Activated T-helper 17 cell treated with anti-CD3 and anti-CD28 coated beads, Interleukin-2, amount 50 U/mL, for 72 hours (primary cell): ENCODE data around the gene REC8. TPM values are rescaled to one million over a fixed set of nuclear protein-coding genes. Genes with fewer than 3 reads are reported as not detected.

ENCODE experiments used
- ATAC-seq: fragments of 150-1000 bp; cut with Tn5 transposase; replicated peaks from 2 replicates; pipeline ENCODE4 v1.10.0; 2021; ENCODE audit warnings: mild to moderate bottlenecking, moderate library complexity
- H3K27ac Mint-ChIP-seq: one replicate; pipeline ENCODE4 v1.8.0; 2022; ENCODE audit warnings: mixed read lengths
- H3K27me3 Mint-ChIP-seq: one replicate; pipeline ENCODE4 v1.8.0; 2022; ENCODE audit warnings: mixed read lengths
- H3K36me3 Mint-ChIP-seq: one replicate; pipeline ENCODE4 v1.8.0; 2022; ENCODE audit warnings: low read depth, mild to moderate bottlenecking, mixed read lengths
- H3K4me1 Mint-ChIP-seq: one replicate; pipeline ENCODE4 v1.8.0; 2022; ENCODE audit warnings: mixed read lengths
- H3K4me3 Mint-ChIP-seq: one replicate; pipeline ENCODE4 v1.8.0; 2022; ENCODE audit warnings: mild to moderate bottlenecking, mixed read lengths
- H3K9me3 Mint-ChIP-seq: one replicate; pipeline ENCODE4 v1.8.0; 2022; ENCODE audit warnings: mixed read lengths
- total RNA-seq, 2 donors: library from RNA; stranded (reverse); gene quantifications; one replicate each; pipeline ENCODE4 v1.2.3, GENCODE V29; 2022

The REC8 gene
- total RNA-seq, 2 donors from 2014 or later = 35.7 to 58.8 TPM

- H3K4me3 Mint-ChIP-seq = peak overlapping the region; percentile 86
- no peaks in the 10 kb centered on the region for H3K27me3 Mint-ChIP-seq
- H3K27ac Mint-ChIP-seq = peak overlapping the region; percentile 75
- H3K36me3 Mint-ChIP-seq = peaks cover 41% of the 10 kb centered on the region
- no peaks in the 10 kb centered on the region for H3K9me3 Mint-ChIP-seq
- peak; percentile 5 for ATAC-seq
- H3K4me1 Mint-ChIP-seq = peaks cover 44% of the 10 kb centered on the region
These were observed 36.4 kb upstream of the REC8 start for GRCh38 chr14:24135584-24135833.

GRCh38 chr14:24135834-24136683 lies 35.8 kb upstream of the REC8 start, which contains the start of gene PSME1:
Gene PSME1 (plus strand): TSS chr14:24136194. CDS start chr14:24136263, 69 bp downstream.
- Mint-ChIP-seq H3K36me3 (peaks cover 47% of the 10 kb centered on the region), H3K9me3 (no peaks in the 10 kb centered on the region), H3K4me3 (peak within 1 kb of the TSS; percentile 86), H3K27ac (peak within 1 kb of the TSS; percentile 91), H3K4me1 (peaks cover 44% of the 10 kb centered on the region), H3K27me3 (no peaks in the 10 kb centered on the region)
- ATAC-seq = peak; percentile 94

GRCh38 chr14:24136684-24137528 lies 35.0 kb upstream of the REC8 start:
- Mint-ChIP-seq H3K27me3 (no peaks in the 10 kb centered on the region), H3K4me3 (peak overlapping the region; percentile 86), H3K27ac (peak overlapping the region; percentile 91), H3K4me1 (peaks cover 43% of the 10 kb centered on the region), H3K9me3 (no peaks in the 10 kb centered on the region), H3K36me3 (peaks cover 55% of the 10 kb centered on the region)
- ATAC-seq = no peak

- no peaks in the 10 kb centered on the region for H3K9me3 Mint-ChIP-seq
- peak overlapping the region; percentile 91 for H3K27ac Mint-ChIP-seq
- no peaks in the 10 kb centered on the region for H3K27me3 Mint-ChIP-seq
- no peak for ATAC-seq
- H3K4me1 Mint-ChIP-seq = peaks cover 42% of the 10 kb centered on the region
- H3K4me3 Mint-ChIP-seq = peak overlapping the region; percentile 86
- peaks cover 64% of the 10 kb centered on the region for H3K36me3 Mint-ChIP-seq
These were observed 34.1 kb upstream of the REC8 start for GRCh38 chr14:24137529-24138395.

- H3K9me3 Mint-ChIP-seq = no peaks in the 10 kb centered on the region
- no peak for ATAC-seq
- peak overlapping the region; percentile 82 for H3K27ac Mint-ChIP-seq
- peaks cover 73% of the 10 kb centered on the region for H3K36me3 Mint-ChIP-seq
- H3K4me3 Mint-ChIP-seq = peak overlapping the region; percentile 86
- H3K27me3 Mint-ChIP-seq = no peaks in the 10 kb centered on the region
- H3K4me1 Mint-ChIP-seq = peaks cover 45% of the 10 kb centered on the region
These were observed 33.2 kb upstream of the REC8 start for GRCh38 chr14:24138396-24139271.

- Mint-ChIP-seq H3K4me1 (peaks cover 51% of the 10 kb centered on the region), H3K27ac (peak overlapping the region; percentile 82), H3K27me3 (no peaks in the 10 kb centered on the region), H3K4me3 (peak overlapping the region; percentile 86), H3K36me3 (peaks cover 80% of the 10 kb centered on the region), H3K9me3 (no peaks in the 10 kb centered on the region)
- no peak for ATAC-seq
These were observed 32.5 kb upstream of the REC8 start for GRCh38 chr14:24139272-24139934.

GRCh38 chr14:24141097-24141880 lies 30.6 kb upstream of the REC8 start, which contains the start of gene EMC9:
Gene EMC9 (minus strand): TSS chr14:24141591. CDS start chr14:24141304, 287 bp downstream.
- H3K9me3 Mint-ChIP-seq = no peaks in the 10 kb centered on the region
- peak; percentile 90 for ATAC-seq
- peak within 1 kb of the TSS; percentile 86 for H3K4me3 Mint-ChIP-seq
- peak within 1 kb of the TSS; percentile 90 for H3K27ac Mint-ChIP-seq
- peaks cover 55% of the 10 kb centered on the region for H3K4me1 Mint-ChIP-seq
- peaks cover 99% of the 10 kb centered on the region for H3K36me3 Mint-ChIP-seq
- H3K27me3 Mint-ChIP-seq = no peaks in the 10 kb centered on the region

- H3K4me1 Mint-ChIP-seq = peaks cover 46% of the 10 kb centered on the region
- peaks cover 85% of the 10 kb centered on the region for H3K36me3 Mint-ChIP-seq
- no peak for ATAC-seq
- peak overlapping the region; percentile 86 for H3K4me3 Mint-ChIP-seq
- H3K9me3 Mint-ChIP-seq = no peaks in the 10 kb centered on the region
- no peak overlapping the region for H3K27ac Mint-ChIP-seq
- no peaks in the 10 kb centered on the region for H3K27me3 Mint-ChIP-seq
These were observed 28.4 kb upstream of the REC8 start for GRCh38 chr14:24143511-24143910.

GRCh38 chr14:24144451-24144850 lies 27.4 kb upstream of the REC8 start:
- ATAC-seq = no peak
- Mint-ChIP-seq H3K9me3 (no peaks in the 10 kb centered on the region), H3K27ac (no peak overlapping the region), H3K27me3 (no peaks in the 10 kb centered on the region), H3K36me3 (peaks cover 85% of the 10 kb centered on the region), H3K4me1 (peaks cover 46% of the 10 kb centered on the region), H3K4me3 (peak overlapping the region; percentile 91)

- H3K27me3 Mint-ChIP-seq = no peaks in the 10 kb centered on the region
- no peak for ATAC-seq
- H3K27ac Mint-ChIP-seq = peak overlapping the region; percentile 85
- H3K4me3 Mint-ChIP-seq = peak overlapping the region; percentile 91
- peaks cover 85% of the 10 kb centered on the region for H3K36me3 Mint-ChIP-seq
- no peaks in the 10 kb centered on the region for H3K9me3 Mint-ChIP-seq
- H3K4me1 Mint-ChIP-seq = peaks cover 46% of the 10 kb centered on the region
These were observed 26.7 kb upstream of the REC8 start for GRCh38 chr14:24145219-24145618.

- H3K27me3 Mint-ChIP-seq = no peaks in the 10 kb centered on the region
- peaks cover 85% of the 10 kb centered on the region for H3K36me3 Mint-ChIP-seq
- ATAC-seq = no peak
- H3K4me1 Mint-ChIP-seq = peaks cover 46% of the 10 kb centered on the region
- H3K9me3 Mint-ChIP-seq = no peaks in the 10 kb centered on the region
- peak overlapping the region; percentile 91 for H3K4me3 Mint-ChIP-seq
- peak overlapping the region; percentile 85 for H3K27ac Mint-ChIP-seq
These were observed 26.0 kb upstream of the REC8 start for GRCh38 chr14:24145690-24146452.
